Esophagus (tissue), 2 donors: ENCODE measurements around the gene TOX4. TPM values are rescaled to one million over a fixed set of nuclear protein-coding genes. Genes with fewer than 3 reads are reported as not detected.
A peak's percentile ranks its signal among the peaks of the same experiment; 100 is the strongest.
"Not testable (repeated sequence)": the region's sequence is repeated elsewhere in the genome, so short reads cannot be mapped to it uniquely, and the experiment has no call there.

ENCODE experiments used
- H3K27ac ChIP-seq, 2 donors: one replicate each; pipeline ENCODE4 v1.5.1; 2013; ENCODE audit warnings: low read depth in 2 of 2, mild to moderate bottlenecking in 2 of 2, inconsistent platforms in 1 of 2, low read length in 1 of 2, moderate library complexity in 1 of 2
- H3K27me3 ChIP-seq, 2 donors: one replicate each; pipeline ENCODE4 v1.6.1; 2013; ENCODE audit warnings: low read length in 2 of 2, control low read depth in 1 of 2, mild to moderate bottlenecking in 1 of 2; ENCODE audit not compliant: insufficient read depth in 2 of 2, control insufficient read depth in 1 of 2
- H3K36me3 ChIP-seq, 2 donors: one replicate each; pipeline ENCODE4 v1.6.1; 2013; ENCODE audit warnings: low read length in 1 of 2; ENCODE audit not compliant: control insufficient read depth in 2 of 2, insufficient read depth in 2 of 2
- H3K4me1 ChIP-seq, 2 donors: one replicate each; pipeline ENCODE4 v1.6.1; 2013; ENCODE audit warnings: low read length in 1 of 2; ENCODE audit not compliant: control insufficient read depth in 2 of 2, insufficient read depth in 2 of 2
- H3K4me3 ChIP-seq, 2 donors: one replicate each; pipeline ENCODE4 v1.5.1; 2013; ENCODE audit warnings: low read length in 2 of 2, mild to moderate bottlenecking in 2 of 2, low read depth in 1 of 2, moderate library complexity in 1 of 2
- H3K9me3 ChIP-seq, 2 donors: one replicate each; pipeline ENCODE4 v1.6.1; 2013; ENCODE audit warnings: mild to moderate bottlenecking in 2 of 2, low read depth in 1 of 2, low read length in 1 of 2, moderate library complexity in 1 of 2; ENCODE audit not compliant: control insufficient read depth in 2 of 2, insufficient read depth in 1 of 2
- WGBS, 2 donors: extraction: QIAGEN DNeasy Blood & Tissue Kit; methylation state at CpG; one replicate each; pipeline ENCODE4 v1.1.7; 2013; 5-methylcytosine and 5-hydroxymethylcytosine counted together
- polyA plus RNA-seq, 2 donors: library from polyadenylated mRNA; stranded (reverse); fragments of 200-250 nt; gene quantifications; one replicate each; pipeline ENCODE4 v1.2.3, GENCODE V29; 2013
- donor health status: healthy with polysubstance abuse.
- donor health status: Bipolar disorder and iron deficiency.

The TOX4 gene
- polyA plus RNA-seq: 10 to 100 TPM; 16.6 to 36.0 TPM

DNA sequence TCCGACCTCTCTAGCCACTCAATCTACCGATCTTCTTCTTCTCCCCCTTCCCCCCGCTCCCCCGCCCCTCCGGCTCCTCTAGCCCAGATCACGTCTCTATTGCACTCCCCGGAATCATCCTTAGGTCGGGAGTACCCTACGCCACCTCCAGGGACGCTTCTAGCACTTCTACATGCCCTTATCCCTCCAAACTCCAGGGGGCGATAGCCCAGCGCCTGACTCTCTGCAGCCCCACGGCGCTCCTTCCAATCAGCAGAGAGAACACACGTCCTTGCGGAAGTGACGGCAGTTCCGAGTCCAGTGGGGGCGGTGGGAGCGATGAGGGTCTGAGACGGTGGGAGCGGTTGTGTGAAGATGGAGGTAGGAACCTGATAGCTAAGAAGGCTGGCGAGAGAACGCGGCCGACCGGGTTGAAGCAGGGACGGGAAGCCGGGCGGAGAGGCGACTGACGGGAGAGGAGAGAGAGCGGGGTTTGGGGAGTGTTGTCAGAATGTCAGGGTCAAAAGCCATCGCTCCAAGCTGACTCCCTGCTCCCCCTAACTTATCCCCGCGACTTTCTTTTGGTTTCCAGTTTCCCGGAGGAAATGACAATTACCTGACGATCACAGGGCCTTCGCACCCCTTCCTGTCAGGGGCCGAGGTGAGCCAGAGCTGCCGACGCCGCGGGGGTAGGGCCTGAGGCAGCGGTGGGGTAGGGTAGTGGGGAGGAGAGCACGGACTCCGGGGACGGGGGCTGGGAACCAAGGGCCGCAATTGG is at the start of gene TOX4, which contains the start of gene RAB2B:
TOX4 (plus strand) TSS at position 271 of the 757 bp plus-strand sequence; CDS start at position 355, 84 bp downstream.
RAB2B (minus strand) TSS at position 35 of the 757 bp plus-strand sequence. CDS start 87 bp downstream, outside the sequence.
- WGBS, 2 donors: 0 to 1% methylated on average over 46 to 49 of the region's 49 CpGs
- H3K27me3 ChIP-seq: no peaks in the 10 kb centered on the region
- peak within 1 kb of the TSS; percentile 88 to 96 for H3K4me3 ChIP-seq
- H3K4me1 ChIP-seq: no peaks in the 10 kb centered on the region
- peaks cover 2% of the 10 kb centered on the region in 2 donors for H3K36me3 ChIP-seq
- H3K27ac ChIP-seq: peak within 1 kb of the TSS; percentile 91 to 98
- no peaks in the 10 kb centered on the region for H3K9me3 ChIP-seq

DNA sequence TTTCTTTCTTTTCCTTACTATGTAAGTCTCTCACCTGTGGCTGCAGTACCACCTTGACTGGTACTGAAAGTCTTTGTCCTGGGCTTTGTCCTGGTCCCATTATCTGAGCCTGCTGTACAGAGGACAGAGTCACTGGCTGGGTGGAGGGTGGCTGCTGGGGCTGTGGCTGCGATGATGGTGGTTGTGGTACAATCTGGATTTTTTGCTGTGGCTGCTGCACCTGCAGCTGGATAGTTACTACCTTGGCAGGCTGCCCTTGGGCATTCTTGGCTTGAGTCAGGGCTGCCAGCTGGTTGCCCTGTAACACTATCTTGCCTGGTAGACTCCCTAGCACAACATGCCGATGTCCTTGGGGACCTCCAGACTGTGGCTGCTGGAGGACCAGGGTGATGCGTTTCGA is 48.1 kb upstream of the TOX4 start:
- 74 to 96% methylated on average over 4 of the region's 4 CpGs for WGBS, 2 donors
- Histone ChIP-seq H3K4me3 (no peak overlapping the region), H3K9me3 (no peaks in the 10 kb centered on the region), H3K36me3 (peaks cover 10 to 25% of the 10 kb centered on the region in 2 donors), H3K27me3 (no peaks in the 10 kb centered on the region), H3K27ac (no peak overlapping the region), H3K4me1 (peaks cover 0 to 3% of the 10 kb centered on the region in 2 donors)

DNA sequence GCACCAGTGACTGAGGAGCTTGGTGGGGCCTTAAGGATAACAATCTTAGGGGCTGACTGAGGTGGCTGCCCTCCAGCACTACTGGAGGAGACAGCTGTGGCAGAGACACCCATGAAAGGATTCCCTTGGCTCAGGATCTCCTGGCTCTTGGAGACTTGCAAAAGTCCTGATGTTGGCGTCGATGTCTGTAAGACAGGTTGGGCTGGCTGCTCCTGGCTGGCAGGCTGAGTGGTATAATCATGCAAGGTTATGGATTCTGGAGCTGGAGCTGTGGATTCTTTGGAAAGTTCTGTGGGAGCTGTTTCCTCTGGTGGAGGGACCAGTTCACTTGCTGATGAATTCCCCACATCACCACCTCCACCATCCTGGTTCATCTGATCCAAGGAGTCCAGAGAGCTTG is 45.9 kb upstream of the TOX4 start:
- Histone ChIP-seq H3K27ac (no peak overlapping the region), H3K4me1 (peaks cover 0 to 3% of the 10 kb centered on the region in 2 donors), H3K4me3 (no peak overlapping the region), H3K36me3 (peaks cover 5 to 20% of the 10 kb centered on the region in 2 donors), H3K9me3 (no peaks in the 10 kb centered on the region), H3K27me3 (no peaks in the 10 kb centered on the region)
- WGBS, 2 donors: 63 to 72% methylated on average over 2 of the region's 2 CpGs

DNA sequence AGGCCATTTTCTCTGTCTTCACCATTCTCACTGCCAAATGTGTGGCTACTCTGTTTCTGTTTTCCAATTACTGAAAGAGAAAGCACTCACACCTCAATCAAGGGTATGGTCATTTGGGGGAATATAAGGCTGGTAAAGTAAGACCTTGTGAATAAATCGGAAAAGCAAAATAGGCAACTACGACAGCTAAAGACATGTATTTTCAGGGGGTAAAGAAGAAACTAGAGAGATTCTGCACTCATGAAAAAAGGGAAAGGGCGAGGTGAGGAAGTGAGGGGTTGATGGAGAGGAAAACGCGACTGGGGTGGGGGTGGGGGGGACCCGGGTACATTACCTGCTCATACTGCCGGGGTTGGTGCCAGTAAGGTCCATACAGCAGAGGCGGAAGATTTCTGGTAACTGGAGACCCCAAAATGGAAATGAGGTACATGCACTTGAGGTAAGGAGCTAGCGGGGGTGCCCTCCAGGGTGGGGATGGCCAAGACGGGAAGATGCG is 40.4 kb upstream of the TOX4 start:
- WGBS, 2 donors: 1% methylated on average over 11 of the region's 11 CpGs

DNA sequence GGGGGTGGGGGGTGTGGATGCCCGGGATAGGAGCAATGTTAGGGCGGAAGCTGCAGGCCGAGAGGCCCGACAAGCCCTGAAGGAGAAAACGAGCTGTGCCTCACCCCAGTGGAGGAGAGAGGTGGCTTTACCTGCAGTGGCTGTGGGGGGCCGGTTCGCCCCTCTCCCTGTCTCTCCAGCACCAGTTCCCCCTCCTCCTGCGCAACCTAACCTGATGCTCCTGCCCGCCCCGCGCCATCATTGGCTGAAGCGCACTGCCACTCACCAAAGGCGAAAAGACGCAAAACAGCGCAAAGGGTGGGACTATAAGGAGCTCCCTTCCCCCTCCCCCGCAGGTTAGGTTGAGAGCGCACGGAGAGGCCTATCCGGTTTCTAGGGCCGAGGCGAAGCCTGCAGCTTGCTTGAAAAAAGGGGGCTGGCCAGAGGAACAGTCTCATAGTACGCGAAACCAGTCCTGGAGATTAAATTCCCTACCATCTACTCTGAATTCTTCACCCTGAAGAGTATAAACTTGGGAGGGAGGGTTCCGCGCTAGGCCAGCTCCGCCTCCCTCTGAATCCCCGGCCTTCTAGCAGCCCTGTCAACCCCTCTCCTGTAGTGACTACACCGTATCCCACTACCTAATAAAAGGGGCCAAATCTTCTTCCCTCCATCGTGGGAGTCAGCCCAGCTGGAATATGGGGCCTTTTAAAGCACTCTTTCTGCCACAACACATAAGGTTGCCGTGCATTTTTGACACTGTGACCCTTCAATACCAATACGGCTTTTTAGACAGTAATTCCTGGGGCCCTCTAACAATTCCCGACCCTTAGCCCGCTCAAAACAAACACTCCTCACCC is 39.7 kb upstream of the TOX4 start:
- Histone ChIP-seq H3K4me1 (no peaks in the 10 kb centered on the region), H3K27me3 (no peaks in the 10 kb centered on the region), H3K36me3 (no peaks in the 10 kb centered on the region), H3K9me3 (no peaks in the 10 kb centered on the region), H3K4me3 (peak overlapping the region; percentile 87 to 89), H3K27ac (peak overlapping the region; percentile 90 to 94)
- 3 to 4% methylated on average over 32 to 33 of the region's 33 CpGs for WGBS, 2 donors

More for the DNA sequence above, 40.4 kb upstream of the TOX4 start:
- Histone ChIP-seq H3K27ac (peak overlapping the region; percentile 90 to 94), H3K4me3 (peak overlapping the region; percentile 87 to 89), H3K36me3 (no peaks in the 10 kb centered on the region), H3K27me3 (no peaks in the 10 kb centered on the region), H3K9me3 (no peaks in the 10 kb centered on the region), H3K4me1 (no peaks in the 10 kb centered on the region)

DNA sequence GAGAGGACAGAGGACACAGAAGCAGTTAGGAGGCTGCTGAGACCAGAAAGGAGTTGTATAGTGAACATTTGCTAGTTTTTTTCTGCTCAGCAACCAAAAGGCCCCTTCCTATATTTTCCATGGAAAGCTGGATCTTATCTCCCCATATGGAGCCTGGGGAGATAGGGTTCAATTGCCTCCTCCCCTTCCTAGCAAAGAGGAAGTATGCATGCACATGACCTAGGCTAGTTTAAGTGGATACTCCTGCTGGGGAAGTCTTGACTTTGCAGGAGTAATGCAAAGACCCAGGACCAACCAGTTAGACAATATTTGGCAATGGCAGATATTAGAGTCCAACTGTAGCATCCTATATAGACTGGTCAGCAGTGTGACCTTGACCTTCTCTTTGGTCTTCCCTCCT is 36.1 kb upstream of the TOX4 start:
- H3K9me3 ChIP-seq: no peaks in the 10 kb centered on the region
- H3K4me3 ChIP-seq: no peak overlapping the region
- no peaks in the 10 kb centered on the region for H3K36me3 ChIP-seq
- no peaks in the 10 kb centered on the region for H3K4me1 ChIP-seq
- H3K27ac ChIP-seq: peak overlapping the region in 1 of 2 donors; percentile 31
- no peaks in the 10 kb centered on the region for H3K27me3 ChIP-seq

DNA sequence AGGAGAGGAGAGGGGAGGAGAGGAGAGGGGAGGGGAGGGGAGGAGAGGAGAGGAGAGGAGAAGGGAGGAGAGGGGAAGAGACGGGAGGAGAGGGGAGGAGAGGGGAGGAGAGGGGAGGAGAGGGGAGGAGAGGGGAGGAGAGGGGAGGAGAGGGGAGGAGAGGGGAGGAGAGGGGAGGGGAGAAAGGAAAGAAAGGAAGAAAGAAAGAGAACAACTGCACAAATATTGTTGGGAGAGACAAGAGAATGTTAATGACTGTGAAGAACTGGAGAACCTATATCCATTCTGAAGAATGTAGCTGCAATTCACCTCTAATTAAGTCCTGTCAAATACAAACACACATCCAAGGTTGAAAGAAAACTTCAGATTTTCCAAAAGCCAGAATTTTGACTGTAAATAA is 34.3 kb upstream of the TOX4 start:
- H3K27ac ChIP-seq, H3K4me1 ChIP-seq, H3K36me3 ChIP-seq, H3K4me3 ChIP-seq, H3K27me3 ChIP-seq, H3K9me3 ChIP-seq: not testable (repeated sequence)
- WGBS, 2 donors: 40 to 80% methylated on average over 1 of the region's 1 CpG

DNA sequence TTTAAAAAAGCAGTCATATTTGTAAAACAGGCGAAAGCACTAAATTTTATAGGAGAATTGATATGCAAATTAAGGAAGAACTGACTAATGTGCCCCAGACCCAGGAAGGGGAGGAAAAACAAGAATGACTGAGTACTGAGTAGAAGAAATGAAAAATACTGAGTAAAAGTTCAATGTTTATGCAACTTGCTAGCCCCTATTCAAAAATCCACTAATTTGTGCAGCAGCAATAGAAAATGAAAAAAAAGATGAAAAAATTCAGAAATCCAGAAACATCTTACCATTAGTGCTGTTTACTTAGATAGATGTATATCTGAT is 27.1 kb upstream of the TOX4 start:
- WGBS, 2 donors: 84 to 92% methylated on average over 1 of the region's 1 CpG
- H3K27ac ChIP-seq: no peak overlapping the region
- no peak overlapping the region for H3K4me3 ChIP-seq
- no peaks in the 10 kb centered on the region for H3K9me3 ChIP-seq
- no peaks in the 10 kb centered on the region for H3K27me3 ChIP-seq
- H3K4me1 ChIP-seq: peaks cover 0 to 2% of the 10 kb centered on the region in 2 donors
- H3K36me3 ChIP-seq: no peaks in the 10 kb centered on the region

DNA sequence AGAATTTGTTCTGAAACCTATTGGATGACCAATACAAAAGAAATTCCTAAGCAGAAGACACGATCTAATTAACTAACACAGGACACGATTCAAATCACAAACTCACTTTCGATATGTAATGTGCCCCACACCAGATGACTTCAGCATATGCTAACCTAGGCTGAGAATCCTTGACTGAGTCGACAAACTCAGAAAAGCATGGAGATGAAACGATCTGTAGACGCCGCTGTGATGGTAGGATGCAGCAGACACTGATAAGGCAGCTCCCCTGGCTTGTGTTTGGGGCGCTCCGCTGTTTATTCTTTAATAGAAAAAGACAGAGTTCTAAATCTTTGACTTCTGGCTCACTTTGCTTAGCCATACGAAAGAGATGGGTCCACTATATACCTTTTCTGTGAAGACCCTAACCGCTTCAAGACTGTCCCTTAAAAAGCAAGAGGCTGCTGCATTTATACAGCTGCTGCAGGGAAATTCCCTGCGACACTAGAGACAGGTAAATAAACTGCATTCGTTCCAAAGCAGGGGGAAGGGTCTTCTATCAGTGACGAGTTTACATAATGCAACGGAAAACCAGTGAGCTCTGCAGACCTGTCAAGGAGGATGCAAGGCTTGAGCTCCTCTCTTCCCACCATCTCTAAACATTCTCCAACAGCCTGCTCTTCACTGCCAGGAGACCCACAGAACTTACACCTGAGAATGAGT is 22.0 kb upstream of the TOX4 start:
- Histone ChIP-seq H3K9me3 (no peaks in the 10 kb centered on the region), H3K4me1 (peaks cover 0 to 2% of the 10 kb centered on the region in 2 donors), H3K27ac (peak overlapping the region; percentile 92 to 99), H3K36me3 (no peaks in the 10 kb centered on the region), H3K4me3 (peak overlapping the region; percentile 74 to 99), H3K27me3 (no peaks in the 10 kb centered on the region)
- WGBS, 2 donors: 18% methylated on average over 15 of the region's 15 CpGs
